Measurements from ENCODE around the gene AKT1.
A peak's percentile ranks its signal among the peaks of the same experiment; 100 is the strongest.

- no peak for TF ChIP-seq POLR2AphosphoS5 (IDR thresholded peaks at IDR 0.05; ENCODE audit: low read depth, low read length)
- TF ChIP-seq POLR2A (IDR thresholded peaks at IDR 0.05; ENCODE audit: low read depth, low read length): peak; percentile 70; the same call in 1 of the 2 replicates
Measured at GRCh38 chr14:104795781-104796686, 486 bp upstream of the AKT1 start.
